Cerebellar nuclear complex (tissue), 1 donor: ENCODE measurements around the gene DCAF6.
"Not testable (repeated sequence)": the region's sequence is repeated elsewhere in the genome, so short reads cannot be mapped to it uniquely, and the experiment has no call there.

Experiments
- DNase-seq, 2 experiments: peaks; one replicate each; lab custom pipeline; 2025; lab: John Stamatoyannopoulos, UW

DCAF6 gene

DNA sequence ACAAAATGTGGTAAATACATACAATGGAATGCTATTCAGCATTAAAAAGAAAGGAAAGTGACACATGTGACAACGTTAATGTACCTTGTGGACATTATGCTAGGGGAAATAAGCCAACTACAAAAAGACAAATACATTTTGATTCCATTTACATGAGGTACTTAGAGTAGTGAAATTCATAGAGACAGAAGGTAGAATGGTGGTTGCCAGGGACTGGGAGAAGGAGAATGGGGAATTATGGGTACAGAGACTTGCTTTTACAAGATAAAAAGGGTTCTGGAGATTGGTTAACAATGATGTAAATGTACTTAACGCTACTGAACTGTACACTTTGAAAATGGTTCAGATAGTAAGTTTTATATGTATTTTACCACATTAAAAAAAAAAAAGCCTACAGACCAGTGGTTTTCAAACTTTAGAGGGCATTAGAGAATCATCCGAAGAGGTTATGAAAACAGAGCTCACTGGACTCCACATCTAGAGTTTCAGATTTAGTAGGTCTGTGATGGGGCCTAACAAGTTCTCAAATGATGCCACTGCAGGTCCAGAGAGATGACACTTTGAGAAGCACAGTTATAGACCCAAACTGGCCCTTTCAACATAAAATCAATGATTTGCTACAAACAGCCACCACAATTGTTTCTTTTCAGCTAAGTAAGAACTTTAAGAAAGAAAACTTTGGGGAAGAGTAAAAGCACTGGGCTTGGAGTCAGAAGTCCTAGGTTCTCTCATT lies 13.0 kb upstream of the DCAF6 start:
- no peak for DNase-seq

DNA sequence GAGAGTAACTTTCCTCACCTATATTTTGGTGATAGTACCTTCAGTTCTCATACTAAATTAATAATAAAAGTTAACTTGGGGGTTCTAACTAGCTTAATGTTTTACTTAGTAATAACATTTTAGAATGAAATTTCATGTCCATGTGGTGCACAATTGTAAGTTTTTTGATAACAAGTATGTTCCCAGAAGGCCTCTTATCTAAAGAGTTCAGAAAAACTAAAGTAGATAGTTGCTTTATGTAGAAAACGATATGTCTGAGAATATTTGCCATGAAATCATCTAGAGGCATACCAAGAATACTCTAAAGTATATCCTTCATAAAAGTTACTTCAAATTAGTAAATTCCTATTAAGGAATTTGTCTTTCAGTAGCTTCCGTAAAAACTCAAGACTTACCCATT lies 12.4 kb upstream of the DCAF6 start:
- DNase-seq: no peak

DNA sequence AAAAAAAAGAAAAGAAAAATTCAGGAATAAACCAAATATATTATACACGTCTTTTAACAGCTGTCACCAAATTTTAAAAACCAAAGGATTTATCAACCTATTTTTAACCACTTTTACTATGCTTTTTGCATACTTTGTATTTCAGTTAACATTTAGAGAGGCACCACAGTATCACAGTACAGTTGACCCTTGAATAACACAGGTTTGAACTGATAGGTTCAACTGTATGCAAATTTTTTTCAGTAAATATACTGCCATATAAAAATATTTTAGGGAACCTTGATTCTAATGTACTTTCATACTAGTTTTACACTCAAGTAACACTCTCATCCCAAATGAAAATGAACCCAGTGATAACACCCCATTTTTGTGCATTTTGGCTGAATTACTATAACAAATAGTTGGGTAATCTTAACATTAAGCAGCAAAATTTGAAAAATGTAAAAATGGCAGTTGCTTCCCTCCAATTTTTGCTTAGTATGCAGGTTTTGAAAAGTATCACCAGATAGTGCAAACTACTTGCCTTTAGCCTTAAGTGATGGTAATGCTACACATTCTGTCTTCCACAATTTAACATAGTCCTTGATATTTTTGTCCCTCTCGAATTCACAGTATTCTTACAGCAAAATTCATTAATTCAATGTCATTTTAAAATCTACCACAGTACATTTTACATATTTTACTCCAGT lies 11.8 kb upstream of the DCAF6 start:
- no peak for DNase-seq

DNA sequence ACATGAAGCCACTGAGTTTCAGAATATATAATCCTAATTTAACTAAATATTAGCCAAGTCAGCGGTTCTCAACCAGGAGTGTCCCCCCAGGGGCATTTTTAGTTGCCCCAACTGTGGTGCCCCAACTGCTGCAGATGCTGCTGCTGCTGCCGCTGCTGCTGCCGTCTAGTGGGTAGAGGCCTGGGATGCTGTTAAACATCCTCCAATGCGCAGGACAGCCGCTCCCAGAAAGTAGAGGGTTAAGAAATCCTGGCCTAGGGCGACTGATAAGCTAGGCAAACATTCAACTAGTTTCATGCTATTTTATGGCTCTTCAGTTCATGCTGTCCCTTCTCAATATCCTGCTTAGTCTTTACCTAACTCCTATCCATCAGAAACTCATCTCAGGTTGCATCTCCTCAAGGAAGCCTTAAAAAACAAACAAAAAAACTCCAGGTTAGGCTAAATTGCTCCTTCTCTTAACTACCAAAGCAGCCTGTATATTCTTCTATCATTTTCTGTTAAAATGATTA lies 9.9 kb upstream of the DCAF6 start:
- no peak for DNase-seq

DNA sequence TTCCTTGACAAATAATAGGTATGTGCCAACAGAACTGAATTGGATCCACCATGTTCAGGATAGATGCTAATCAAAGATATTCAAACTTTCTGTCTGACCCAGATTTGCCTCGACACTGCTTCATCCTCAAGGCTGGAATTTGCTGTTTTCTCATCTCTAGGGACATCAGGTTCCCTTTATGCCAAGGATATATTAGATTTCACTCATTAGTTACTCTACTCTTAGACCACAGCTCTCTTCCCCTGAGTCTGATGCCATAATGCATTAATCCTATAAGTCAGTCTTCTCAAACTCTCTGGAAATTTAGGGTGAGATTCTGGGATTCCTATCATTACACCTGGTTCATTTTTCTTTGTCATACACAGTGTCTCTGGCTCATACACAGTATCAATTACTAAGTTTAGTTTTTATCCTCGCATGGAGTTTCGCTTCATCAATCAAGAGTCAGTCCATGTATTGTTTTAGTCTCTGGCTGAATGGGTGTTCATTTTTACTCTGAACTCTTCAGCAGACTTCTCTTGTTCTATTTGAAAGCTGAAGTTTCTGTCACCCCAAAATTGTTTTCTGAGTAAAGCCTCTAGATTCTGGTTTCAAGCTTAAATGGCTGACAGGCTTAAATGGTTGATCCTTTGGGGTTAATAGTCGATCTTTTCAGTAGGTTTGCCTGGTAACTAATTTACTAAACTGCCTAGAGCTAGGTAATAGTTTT lies 9.3 kb upstream of the DCAF6 start:
- DNase-seq: no peak

DNA sequence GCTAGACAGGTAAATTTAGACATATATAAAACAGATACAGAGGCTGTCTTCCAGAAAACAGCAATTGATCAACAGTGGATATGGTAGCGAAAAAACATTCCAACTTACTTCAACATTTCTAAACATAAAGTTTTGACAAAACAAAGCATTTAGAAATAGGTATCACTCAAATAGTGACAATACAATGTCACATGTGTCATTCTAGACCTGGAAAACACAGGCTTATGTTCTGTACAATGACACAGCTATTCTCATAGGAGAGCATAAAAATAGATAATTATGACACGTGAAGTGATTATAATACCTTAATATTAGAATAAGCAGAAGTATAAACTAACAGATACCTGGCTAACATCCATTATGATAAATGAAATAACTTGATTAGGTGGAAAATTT lies 8.0 kb upstream of the DCAF6 start:
- DNase-seq: no peak

DNA sequence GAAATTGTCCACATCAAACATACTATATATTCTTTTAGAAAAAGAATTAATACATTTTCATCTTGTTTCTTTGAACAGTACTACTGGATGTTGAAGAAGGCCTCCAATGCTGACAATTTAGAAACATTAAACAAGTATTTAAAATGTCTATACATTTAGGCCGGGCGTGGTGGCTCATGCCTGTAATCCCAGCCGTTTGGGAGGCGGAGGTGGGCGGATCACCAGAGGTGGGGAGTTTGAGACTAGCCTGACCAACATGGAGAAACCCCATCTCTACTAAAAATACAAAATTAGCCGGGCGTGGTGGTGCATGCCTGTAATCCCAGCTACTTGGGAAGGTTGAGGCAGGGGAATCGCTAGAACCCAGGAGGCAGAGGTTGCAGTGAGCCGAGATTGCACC lies 7.6 kb upstream of the DCAF6 start:
- DNase-seq: not testable (repeated sequence)

DNA sequence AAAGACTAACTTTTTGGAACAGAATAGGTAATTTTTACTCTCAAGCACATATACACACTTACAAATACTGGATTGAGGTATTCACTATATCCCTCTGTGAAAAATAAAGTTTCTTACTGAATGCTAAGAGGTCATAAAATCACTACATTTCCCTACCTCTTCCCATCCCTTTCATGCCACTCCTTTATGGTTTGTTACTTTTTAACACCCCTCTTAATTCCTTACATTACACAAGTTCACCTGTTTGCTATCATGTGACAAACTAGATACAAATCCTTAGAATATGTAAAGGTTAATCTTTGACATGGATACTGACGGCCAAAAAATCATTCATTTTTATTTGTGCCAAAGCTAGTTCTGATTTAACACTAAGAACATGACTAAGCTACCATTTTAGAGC lies 6.8 kb upstream of the DCAF6 start:
- DNase-seq: no peak

DNA sequence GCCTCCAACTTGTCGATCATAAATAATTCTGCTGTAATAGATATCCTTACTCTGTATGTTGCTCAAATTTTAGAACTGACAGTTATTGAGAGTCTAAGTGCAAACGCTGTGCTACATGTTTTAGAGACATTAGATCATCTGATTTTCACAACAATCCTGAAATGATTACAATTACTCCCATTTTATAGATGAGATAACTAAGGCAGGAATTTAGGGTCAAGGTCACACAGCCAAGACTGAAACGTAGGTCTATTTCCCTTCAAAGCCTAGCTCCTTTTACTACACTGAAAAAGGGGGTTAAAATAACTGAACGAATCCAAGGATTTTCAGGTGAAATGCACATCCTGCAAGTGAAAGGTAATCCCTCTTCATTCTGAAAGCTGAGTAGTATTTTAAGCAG lies 2.7 kb upstream of the DCAF6 start:
- no peak for DNase-seq

DNA sequence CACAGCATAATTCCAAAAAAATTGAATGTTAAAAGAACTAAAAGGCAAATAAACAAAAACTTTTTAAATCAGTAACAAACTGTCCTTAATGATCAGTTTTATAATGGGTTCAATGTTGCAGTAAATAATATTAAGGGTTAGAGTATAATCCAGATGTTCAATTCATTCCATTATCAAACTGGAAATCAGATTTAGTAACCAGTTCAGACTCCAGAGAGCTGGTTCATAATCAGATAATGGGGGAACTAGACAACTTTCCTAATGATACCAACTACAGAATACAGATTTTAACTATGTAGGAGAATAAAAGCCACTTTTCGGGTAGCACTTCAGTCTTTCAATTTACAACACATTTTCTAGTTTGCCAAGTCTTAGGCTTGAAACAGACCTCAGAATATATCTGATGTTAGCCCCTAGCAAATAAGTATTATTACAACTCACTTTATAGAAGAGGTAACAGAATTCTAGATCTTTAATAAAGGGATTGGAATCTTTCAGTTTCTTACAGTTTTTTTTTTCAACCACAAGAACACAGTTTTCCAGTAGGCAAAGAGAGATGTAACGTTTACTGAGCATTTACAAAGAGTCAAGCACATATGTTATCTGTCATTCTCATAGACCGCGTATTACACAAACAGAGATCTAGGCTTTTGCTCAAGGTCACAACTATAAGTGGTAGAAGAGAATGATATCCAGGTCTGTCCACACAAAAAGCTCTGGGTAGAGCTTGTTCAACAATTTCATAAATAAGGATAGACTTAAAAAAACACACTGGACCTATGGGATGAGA lies 1.9 kb upstream of the DCAF6 start:
- no peak for DNase-seq

DNA sequence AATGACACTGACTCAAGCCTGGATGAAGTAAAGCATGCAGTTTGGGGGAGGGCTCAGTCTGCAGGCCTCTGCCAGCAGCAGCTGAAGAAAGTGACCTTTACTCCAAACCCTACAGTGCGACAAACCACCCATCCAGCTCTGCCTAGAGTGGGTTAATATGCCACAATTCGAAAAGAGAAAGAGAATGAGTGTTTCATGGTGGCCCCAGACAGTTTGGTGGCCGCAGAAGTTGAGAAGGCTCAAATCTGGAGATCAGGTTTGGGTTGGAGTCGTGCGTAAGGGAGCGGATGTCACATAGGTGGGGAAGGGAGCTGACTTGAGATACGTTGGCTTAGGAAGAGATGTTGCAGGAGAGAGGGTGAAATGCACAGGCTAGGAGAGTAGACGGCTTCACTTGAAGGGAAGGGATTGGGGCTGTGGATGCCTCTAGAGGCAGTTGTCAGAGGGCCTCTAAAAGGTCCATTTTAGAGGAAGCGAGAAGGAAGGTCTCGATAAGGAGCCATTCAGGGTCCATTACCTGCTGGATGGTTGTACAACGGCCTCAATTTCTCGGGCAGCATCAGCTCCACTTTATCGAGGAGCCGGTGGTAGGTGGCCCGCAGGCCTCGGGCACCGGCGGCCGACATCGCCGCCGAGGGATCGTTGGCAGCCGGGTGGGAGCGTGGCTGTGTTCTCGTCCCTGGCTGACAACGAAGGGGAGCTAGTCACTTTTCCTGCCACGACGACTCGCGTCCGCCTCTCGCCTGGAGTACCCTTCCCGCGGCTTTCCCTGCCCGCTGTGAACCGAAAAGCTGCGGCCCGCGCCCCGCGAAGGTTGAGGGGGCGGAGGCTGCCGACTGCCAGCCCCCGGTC lies 1.0 kb upstream of the DCAF6 start:
- no peak for DNase-seq

DNA sequence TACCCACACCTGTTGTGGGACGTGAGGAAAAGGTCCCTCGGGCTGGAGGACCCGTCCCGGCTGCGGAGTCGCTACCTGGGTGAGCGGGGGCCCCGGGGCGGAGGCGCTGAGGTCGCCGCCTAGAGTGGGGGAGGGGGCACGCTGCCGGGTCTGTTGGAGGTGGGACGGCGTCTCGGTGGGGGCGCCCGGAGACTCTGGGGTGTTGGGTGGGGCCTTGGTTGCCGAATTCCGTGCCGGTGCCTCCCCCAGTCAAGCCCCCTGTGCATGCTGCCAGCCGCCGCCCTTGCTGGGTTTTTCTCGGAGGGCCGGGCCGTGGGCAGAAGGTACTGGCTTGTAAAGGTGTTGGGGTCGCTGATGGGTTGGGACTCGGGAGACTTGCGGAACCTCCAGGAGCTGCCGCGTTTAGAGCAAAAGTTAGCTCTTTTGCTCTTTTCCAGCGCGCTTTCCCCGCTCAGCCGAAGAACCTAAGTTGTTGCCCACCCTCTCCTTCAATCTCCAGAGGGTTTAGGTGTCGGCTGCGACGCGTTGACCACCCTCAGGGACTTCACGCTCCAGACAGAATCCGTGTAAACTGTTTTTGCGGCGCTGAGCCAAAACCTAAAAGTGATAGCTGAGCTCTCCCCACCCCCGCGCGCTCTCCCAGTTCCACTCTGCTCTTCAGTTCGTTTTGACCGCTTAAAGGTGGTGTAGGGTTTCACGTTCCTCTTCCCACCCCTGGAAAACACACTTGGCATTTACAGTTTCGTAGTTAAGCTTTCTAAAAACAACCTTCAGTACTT lies 636 bp downstream of the DCAF6 start, which contains the start of gene MPC2:
MPC2 (minus strand) TSS at position 143 of the 779 bp plus-strand sequence. CDS start 1,231 bp downstream, outside the sequence.
- no peak for DNase-seq

DNA sequence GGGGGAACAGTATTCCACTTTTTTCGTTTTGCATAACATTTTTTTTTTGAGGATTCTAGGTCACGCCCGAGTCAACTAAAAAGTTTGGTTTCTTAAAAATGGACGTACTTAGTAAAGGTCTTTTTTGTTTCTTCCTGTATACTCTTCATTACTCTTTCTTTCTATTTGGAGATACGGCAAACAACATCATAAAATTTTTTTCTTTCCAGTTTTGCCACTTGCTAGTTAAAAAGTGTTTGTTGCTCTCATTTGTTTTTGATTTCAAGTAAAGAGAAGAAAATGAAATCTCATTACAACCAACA lies 1.2 kb downstream of the DCAF6 start:
- no peak for DNase-seq

DNA sequence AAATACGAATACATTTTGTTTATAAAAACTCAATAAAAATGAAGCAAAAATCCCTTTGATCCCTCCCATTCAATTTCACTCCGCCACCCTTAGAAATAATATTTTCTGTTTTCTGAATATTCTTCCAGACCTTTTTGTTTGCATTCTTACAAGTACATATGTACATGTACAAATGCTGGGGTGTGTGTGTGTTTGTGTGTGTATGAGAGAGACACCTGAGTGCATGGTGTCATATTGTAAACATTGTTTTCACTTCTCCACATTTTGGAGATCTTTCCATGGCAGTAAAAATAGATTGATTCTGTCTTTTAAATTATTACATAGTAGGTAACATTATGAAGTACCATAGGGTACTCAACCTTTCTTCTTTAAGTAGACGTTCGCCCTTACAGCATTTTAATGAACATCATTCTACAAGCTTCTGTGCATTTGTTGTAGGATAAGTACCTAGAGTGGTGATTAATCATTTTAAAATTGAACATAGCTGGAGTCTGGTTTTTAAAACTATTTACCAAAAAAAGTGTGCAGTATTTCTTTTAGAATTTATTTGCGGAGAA lies 1.7 kb downstream of the DCAF6 start:
- no peak for DNase-seq

DNA sequence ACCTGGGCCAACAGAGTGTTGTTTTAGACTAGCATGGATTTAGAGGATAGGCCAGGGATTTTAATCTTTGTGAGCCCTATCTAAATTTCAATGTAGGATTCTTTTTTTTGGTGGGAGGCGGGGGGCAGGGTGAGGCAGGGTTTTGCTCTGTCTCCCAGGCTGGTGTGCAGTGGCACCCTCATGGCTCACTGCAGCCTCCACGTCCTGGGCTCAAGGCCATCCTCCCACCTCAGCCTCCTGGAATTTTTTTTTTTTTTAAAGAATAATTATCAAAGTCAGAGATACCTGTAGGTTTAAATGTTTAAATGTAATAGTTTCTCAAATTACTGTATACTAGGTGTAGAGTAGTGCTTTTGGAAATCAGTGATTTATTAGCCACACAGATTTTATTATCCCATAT lies 3.8 kb downstream of the DCAF6 start:
- no peak for DNase-seq

DNA sequence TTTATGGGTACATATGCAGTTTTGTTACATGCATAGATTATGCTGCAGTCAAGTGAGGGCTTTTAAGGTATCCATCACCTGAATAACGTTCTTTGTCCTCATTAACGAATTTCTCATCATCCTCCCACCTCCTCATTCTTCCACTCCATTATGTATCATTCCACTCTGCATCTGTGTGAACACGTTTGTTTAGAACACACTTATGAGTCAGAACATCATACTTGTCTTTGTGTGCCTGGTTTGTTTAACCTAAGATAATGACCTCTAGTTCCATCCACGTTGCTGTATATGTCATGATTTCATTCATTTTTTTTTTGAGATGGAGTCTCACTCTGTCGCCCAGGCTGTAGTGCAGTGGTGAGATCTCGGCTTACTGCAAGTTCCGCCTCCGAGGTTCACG lies 7.1 kb downstream of the DCAF6 start:
- no peak for DNase-seq

DNA sequence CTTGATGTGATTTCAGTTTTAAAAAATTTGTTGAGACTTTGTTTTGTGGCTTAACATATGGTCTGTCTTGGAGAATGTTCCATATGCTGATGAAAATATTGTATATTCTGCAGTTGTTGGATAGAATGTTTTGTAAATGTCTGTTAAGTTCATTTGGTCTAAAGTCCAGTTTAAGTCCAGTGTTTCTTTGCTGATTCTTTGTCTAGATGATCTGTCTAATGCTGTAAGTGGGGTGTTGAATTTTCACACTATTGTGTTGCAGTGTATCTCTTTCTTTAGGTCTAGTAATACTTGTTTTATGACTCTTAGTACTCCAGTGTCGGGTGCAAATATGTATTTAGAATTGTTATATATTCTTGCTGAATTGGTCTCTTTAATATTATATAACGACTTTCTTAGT lies 11.2 kb downstream of the DCAF6 start:
- no peak for DNase-seq

DNA sequence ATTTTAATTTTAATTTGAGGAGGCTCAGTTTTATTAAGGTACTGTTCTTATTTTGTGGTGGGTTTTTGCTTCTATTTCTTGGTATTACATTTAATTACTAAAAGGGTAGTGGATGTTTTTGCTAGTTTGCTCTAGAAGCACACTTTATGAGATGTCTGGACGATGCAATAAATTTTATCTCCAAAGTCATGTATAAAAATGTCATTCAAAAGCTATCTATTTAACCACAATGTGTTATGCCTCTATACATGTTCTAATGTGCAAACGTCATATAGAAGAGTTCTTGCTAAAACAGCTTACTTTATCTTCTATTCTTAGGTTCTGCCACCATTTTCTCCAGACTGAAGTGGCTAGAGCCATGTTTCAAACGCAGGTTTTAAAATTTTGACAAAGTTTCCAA lies 13.3 kb downstream of the DCAF6 start:
- DNase-seq: no peak

DNA sequence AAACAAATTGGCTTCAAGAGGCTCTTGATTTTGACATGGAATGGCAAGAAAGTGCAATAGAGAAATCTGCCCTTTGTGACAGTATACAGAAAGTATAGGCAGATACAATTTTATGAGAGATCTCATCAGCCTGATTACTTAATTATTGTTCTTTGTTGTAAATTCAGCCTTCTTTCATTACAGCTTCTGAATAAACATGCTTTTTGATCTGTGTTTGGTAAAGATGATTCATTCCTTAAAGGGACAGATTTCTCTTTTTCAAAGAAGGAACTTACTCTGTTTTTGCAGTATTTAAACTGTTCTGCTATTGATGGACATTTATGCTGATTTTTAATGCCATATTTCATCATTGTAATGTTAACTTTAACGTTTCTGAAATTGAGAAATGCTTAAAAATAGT lies 14.1 kb downstream of the DCAF6 start:
- no peak for DNase-seq

DNA sequence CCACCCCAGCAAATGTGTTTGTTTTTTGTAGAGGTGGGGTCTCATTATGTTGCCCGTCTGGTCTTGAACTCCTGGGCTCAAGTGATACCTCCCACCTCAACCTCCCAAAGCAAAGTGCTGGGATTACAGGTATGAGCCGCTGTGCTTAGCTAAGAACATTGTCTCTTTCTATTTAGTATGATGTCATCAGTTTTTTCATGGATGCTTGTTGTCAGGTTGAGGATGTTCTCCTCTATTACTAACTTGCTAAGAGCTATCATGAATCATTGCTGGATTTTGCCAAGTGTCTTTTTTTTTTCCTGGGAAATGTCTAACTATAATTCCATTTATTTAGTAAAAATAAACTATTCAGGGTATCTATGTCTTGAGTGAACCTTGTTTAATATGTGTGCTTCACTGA lies 19.4 kb downstream of the DCAF6 start:
- no peak for DNase-seq
